NCI-H1048 (cell line): ENCODE data around the gene RCOR2.
"Not testable (repeated sequence)": the region's sequence is repeated elsewhere in the genome, so short reads cannot be mapped to it uniquely, and the experiment has no call there.

Experiments
- DNase-seq: peaks from one replicate; lab custom pipeline; 2025; lab: John Stamatoyannopoulos, UW

RCOR2 gene

GRCh38 chr11:63876616-63877015 is 40.3 kb downstream of the RCOR2 start:
- DNase-seq = no peak

DNA sequence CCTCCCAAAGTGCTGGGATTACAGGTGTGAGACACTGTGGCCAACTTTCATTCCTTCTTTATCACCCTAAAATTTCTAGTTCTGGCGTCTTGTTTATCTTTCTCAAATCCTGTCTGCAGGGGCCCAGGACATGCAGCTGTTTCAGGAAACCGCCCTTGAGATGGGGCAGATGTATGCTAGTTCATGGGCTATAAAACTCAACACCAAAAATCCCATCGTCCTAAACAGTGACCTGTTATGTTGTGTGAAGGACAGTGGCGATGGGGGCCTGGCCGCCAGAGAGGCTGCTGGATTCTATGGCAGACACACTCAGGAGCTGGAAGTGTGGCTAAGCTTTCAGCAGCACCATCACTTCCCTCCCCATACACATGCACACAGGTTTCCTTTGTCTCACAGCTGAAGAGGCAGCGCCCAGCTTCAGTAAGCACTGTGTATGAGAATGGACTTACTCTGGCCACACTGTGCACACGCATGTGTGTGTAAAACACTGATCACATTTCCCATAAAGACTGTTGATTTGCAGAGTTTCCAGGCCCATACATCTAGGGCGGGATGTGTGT is 41.4 kb downstream of the RCOR2 start:
- no peak for DNase-seq

DNA sequence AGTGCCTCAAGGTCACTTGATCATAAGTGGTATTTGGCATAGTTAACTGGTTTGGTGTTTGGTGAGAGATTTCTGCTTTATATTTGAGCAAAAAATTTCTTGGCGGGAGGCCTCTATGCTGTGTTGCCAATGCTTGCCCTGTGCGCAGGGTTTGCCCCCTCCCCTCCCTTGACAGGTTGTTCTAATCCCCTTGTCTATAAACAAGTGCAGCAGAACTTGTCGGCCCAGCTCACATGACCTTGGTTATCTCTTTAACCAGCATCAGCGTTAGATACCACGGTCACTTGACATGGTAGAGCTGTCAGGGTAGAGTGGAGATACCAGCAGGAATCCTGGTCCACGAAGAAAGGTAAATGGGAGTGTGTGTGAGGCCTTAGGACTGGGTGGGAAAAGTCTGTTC is 42.5 kb downstream of the RCOR2 start:
- DNase-seq = no peak

DNA sequence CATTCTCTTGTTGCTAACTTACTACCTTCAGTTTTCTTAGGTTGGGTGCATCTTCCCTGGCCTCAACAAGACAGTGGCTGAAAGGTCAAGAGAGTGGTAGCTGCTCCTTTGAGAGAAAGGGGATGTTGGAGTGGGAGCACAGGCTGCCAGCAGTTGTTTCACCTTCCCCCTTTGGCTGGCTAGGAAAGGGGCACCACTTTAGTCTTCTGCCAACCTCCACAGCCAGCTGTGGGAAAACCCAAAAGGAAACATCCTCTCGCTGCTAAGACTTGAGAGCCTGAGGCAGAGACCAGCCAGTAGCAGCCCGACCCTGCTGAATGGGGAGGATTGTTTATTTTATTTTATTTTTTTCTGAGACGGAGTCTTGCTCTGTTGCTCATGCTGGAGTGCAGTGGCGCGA is 43.7 kb downstream of the RCOR2 start:
- no peak for DNase-seq

GRCh38 chr11:63872800-63873197 is 44.2 kb downstream of the RCOR2 start:
- no peak for DNase-seq

DNA sequence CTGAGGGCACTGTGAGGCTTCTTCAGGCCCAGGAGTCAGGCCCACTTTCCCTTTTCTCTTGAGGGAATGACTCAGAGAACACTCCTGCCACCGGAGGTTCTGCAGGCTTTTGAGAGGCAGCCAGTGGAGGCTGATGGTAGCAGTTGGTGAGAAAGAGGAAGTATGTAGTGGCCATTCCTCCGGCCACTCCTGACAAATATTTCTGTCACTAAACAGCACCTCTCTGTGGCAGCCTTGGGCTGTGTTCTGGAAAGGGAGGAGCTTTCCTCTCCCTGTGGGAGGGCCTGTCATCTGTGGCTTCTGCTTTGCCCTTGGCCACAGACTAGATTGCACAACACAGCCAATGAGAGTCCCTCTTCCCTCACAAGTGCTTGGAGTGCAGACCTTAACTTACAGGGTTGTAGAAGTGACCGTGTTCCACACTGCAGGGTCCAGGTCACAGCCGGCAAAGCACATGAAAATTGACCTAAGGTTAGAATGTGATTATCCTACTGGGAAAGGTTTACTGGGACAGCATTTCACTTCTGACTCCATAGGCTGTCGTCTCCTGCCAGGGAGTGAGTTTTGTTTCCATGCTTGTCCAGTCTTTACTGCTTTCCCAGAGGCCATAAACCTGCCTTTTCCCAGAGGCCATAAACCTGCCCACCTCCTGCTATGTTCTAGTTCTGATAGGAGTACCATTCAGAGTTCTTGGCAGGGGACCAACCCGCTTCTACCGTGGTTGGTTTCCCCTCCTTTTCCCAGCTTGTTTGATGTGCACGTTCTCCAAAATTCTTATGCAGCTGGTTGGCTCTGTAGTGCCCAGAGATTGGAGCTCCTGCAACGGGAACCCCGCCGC is 44.8 kb downstream of the RCOR2 start:
- DNase-seq = no peak

DNA sequence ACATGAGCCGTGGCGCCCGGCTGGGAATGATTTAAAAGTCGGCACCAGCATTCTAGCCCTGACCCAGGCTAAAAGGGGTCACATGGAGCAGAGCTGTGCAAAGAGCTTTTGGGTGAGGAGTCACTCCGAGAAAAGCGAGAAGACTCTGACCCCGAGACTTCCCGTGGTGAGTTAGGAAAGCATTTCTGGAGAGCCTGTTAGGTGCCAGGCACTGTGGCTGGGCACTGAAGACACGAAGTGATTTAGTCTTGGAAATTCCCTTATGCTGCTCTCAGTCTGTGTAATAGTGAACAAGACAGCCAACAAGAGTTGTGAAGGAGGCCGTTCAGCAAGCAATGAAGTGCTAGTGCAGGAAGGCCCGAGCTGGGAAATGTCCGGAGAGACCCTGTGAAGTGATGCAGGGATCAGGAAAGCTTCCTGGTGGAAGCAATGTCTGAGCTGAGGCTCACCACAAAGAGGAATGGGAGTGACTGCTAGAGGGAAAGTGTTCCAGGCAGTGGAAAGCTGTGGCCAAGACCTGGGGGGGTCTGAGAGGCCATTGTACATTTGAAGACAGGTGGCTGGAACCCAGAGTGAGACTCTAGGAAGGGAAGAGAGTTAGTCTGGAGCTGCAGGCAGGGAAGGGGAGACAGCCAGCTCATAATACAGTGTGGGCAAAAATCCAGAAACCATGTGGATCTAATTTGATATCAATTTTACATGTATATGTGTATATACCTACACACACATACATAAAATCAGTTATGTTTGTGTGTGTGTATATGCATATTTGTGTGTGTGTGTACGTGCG is 46.4 kb downstream of the RCOR2 start:
- DNase-seq = no peak

- no peak for DNase-seq
Observed at GRCh38 chr11:63869683-63870082, 47.3 kb downstream of the RCOR2 start.

DNA sequence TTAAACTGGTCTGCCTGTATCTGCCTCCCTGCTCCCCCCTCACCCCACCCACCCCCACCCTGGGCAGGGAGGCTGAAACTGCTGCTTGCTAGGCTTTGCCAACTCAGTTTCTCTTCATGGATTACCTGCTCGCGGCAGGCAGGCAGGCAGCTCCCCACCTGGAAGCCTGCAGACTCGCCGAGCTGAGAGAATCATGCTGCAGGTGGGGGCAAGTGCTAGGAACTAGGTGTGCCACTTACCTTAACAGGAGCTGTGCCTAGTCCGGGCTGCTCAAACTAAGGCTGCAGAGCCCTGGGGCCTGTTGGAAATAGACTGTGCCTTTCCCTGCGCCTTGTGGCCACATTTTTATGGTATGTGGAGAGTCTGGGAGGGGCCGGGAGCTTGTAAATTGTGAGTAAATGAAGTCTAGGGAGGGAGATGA is 47.8 kb downstream of the RCOR2 start:
- no peak for DNase-seq

DNA sequence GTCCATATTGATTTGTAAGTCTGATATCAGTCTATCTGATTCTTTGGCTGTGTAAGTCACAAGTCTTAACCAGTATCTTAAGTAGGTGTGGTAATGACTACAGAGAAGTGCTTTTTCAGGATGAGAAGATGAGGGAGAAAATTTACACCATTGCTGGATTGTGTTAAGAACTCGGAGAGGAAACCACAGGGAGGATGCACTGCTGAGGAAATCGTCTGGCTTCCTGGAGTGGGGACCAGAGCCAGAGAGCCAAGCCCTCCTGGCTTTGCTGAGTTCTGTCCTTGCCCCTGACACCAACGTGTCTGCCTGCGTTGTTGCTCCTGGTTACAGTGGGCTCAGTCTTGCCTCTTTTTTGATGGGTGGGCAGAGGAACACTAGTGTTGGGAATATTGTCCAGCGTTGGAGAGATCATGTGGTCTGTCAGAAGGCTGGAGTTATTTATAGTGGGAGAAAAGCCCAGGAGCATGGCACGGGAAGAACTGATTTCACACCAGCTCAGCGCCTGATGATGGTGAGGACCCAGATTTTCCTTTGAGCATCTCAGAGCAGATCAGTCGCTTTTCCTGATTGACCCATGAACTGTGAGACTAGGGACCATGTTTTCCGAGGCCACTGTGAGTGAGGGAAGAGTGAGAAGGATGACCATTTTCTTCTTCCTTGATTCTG is 48.4 kb downstream of the RCOR2 start:
- no peak for DNase-seq

GRCh38 chr11:63867511-63867910 is 49.5 kb downstream of the RCOR2 start:
- no peak for DNase-seq

DNA sequence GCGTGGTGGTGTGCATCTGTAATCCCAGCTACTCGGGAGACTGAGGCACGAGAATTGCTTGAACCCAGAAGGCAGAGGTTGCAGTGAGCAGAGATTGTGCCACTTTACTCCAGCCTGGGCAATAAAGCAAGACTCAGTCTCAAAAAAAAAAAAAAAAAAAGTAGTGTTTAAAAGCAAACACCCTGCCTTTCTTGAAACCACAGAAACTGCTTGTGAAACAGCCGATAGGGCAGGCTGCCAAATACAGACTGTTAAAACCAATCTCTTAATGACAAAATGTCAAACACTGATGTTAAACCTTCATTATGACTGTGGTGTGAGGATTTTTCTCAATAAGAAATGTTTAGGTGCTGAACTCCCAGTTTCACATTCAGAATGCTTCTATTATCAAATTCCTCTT is 50.8 kb downstream of the RCOR2 start:
- no peak for DNase-seq

- not testable (repeated sequence) for DNase-seq
Observed at GRCh38 chr11:63863620-63864019, 53.3 kb downstream of the RCOR2 start.

DNA sequence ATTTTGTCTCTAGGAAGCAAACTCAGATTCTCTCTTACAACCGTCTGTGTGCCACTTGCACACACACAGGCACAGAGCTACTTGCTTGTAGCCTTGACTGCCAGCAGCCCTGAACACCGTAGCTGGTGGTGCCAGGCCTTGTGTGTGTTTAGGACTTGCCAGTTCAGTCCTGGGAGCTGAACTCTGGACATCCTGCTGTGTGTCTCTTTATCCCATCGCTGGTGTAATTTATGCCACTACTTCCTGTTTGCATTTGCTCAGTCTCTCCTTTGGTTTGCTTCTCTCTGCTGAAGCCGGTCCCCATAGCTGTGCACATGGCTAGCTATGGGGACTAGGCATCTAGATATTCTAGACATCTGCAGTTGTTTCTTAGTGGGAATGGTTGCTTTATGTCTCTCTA is 54.0 kb downstream of the RCOR2 start:
- no peak for DNase-seq
